SK-N-SH (cell line): Measurements from ENCODE around the gene TRMT112. TPM values are rescaled to one million over a fixed set of nuclear protein-coding genes. Genes with fewer than 3 reads are reported as not detected.

Source experiments
- CTCF ChIA-PET: fragments of 300-600, 350-600 bp; formaldehyde crosslinking; extraction: SDS; loops from one replicate; lab custom pipeline; 2021; lab: Yijun Ruan, JAX
- POLR2A ChIA-PET: fragments of 350-600 bp; sonication (Branson Sonifier 250); formaldehyde crosslinking; extraction: SDS; loops from one replicate; lab custom pipeline; 2020; ENCODE audit warnings: antibody characterized with exemption, inconsistent platforms; lab: Yijun Ruan, JAX
- DNase-seq: peaks from one replicate; pipeline ENCODE4 v3.0.0; 2012
- H2AFZ ChIP-seq: fragments of 200-600 bp; sonication (generic); 2 replicates; pipeline ENCODE4 v1.8.1; 2016; ENCODE audit warnings: antibody characterized with exemption, mild to moderate bottlenecking, low read depth
- H3F3A ChIP-seq: fragments of 200-600 bp; sonication (generic); replicated peaks from 2 replicates; pipeline ENCODE3; 2016; ENCODE audit warnings: antibody characterized with exemption, mild to moderate bottlenecking; ENCODE audit not compliant: insufficient read depth
- H3K27ac ChIP-seq, 2 experiments: fragments of 200-500 bp in 1 of 2; fragments of 200-600 bp in 1 of 2; sonication (Bioruptor generic) in 1 of 2; sonication (generic), shearing (Covaris generic) in 1 of 2; 2 replicates each; pipeline versions ENCODE4 v1.5.1 to v1.6.1; 2014 to 2016; ENCODE audit warnings: low read depth in 2 of 2, inconsistent platforms in 1 of 2, low read length in 1 of 2, mild to moderate bottlenecking in 1 of 2, mixed read lengths in 1 of 2
- H3K27me3 ChIP-seq: fragments of 200-600 bp; sonication (generic), shearing (Covaris generic); 2 replicates; pipeline ENCODE4 v1.6.1; 2016; ENCODE audit warnings: mixed run types; ENCODE audit not compliant: insufficient read depth
- H3K36me3 ChIP-seq, 2 experiments: fragments of 200-500 bp in 1 of 2; fragments of 200-600 bp in 1 of 2; sonication (Bioruptor generic) in 1 of 2; sonication (generic) in 1 of 2; replicated peaks in 1 of 2; 2 replicates each; pipeline versions ENCODE3 to v1.5.1; 2014 to 2016; ENCODE audit warnings: low read length in 1 of 2, mild to moderate bottlenecking in 1 of 2; ENCODE audit not compliant: insufficient read depth in 2 of 2, control insufficient read depth in 1 of 2
- H3K4me1 ChIP-seq, 2 experiments: fragments of 200-500 bp in 1 of 2; fragments of 200-600 bp in 1 of 2; sonication (Bioruptor generic) in 1 of 2; sonication (generic), shearing (Covaris generic) in 1 of 2; 2 replicates each; pipeline versions ENCODE4 v1.5.1 to v1.6.1; 2014 to 2016; ENCODE audit warnings: low read depth in 1 of 2, low read length in 1 of 2, mixed run types in 1 of 2; ENCODE audit not compliant: insufficient read depth in 2 of 2, control insufficient read depth in 1 of 2
- H3K4me2 ChIP-seq: fragments of 200-600 bp; sonication (generic), shearing (Covaris generic); 2 replicates; pipeline ENCODE4 v1.6.1; 2017; ENCODE audit warnings: mixed run types
- H3K4me3 ChIP-seq, 2 experiments: fragments of 200-500 bp in 1 of 2; fragments of 200-600 bp in 1 of 2; sonication (Bioruptor generic) in 1 of 2; sonication (generic), shearing (Covaris generic) in 1 of 2; 2 replicates each; pipeline versions ENCODE4 v1.5.1 to v1.8.1; 2014 to 2016; ENCODE audit warnings: low read depth in 2 of 2, inconsistent platforms in 1 of 2, low read length in 1 of 2, mild to moderate bottlenecking in 1 of 2, mixed read lengths in 1 of 2, moderate library complexity in 1 of 2
- H3K79me2 ChIP-seq: fragments of 200-600 bp; sonication (generic); 2 replicates; pipeline ENCODE4 v1.8.1; 2017; ENCODE audit warnings: mild to moderate bottlenecking; ENCODE audit not compliant: insufficient read depth
- H3K9ac ChIP-seq: fragments of 200-600 bp; sonication (generic); 2 replicates; pipeline ENCODE4 v1.6.1; 2017; ENCODE audit warnings: mixed run types
- H3K9me2 ChIP-seq: fragments of 200-600 bp; sonication (generic); 2 replicates; pipeline ENCODE4 v1.6.1; 2017; ENCODE audit warnings: mixed run types
- H3K9me3 ChIP-seq: fragments of 200-600 bp; sonication (generic); 2 replicates; pipeline ENCODE4 v1.6.1; 2017; ENCODE audit warnings: mixed run types, mild to moderate bottlenecking, moderate library complexity
- H4K20me1 ChIP-seq: fragments of 200-600 bp; sonication (generic); 2 replicates; pipeline ENCODE4 v1.6.1; 2017; ENCODE audit warnings: mild to moderate bottlenecking, mixed run types; ENCODE audit not compliant: insufficient read depth
- CTCF ChIP-seq: fragments of 200-600 bp; sonication (generic); IDR thresholded peaks from 2 replicates; pipeline ENCODE4 v1.6.1; 2017; ENCODE audit warnings: antibody characterized with exemption, mild to moderate bottlenecking, moderate library complexity
- EZH2phosphoT487 ChIP-seq: fragments of 200-600 bp; sonication (generic); IDR thresholded peaks from 2 replicates; pipeline ENCODE4 v1.6.1; 2017; ENCODE audit warnings: low read depth, mixed run types, mild to moderate bottlenecking, antibody characterized with exemption, moderate library complexity, borderline replicate concordance
- FOSL2 ChIP-seq: IDR thresholded peaks from 2 replicates; pipeline ENCODE4 v1.4.0; 2012; ENCODE audit warnings: low read depth, mild to moderate bottlenecking, moderate library complexity, borderline replicate concordance
- FOXM1 ChIP-seq: IDR thresholded peaks from 2 replicates; pipeline ENCODE4 v1.4.0; 2012; ENCODE audit warnings: low read depth, mild to moderate bottlenecking
- GABPA ChIP-seq: IDR thresholded peaks from 2 replicates; pipeline ENCODE4 v1.4.0; 2012; ENCODE audit warnings: low read depth, mild to moderate bottlenecking
- JUND ChIP-seq: IDR thresholded peaks from 2 replicates; pipeline ENCODE4 v1.4.0; 2012
- MXI1 ChIP-seq: IDR thresholded peaks from 2 replicates; pipeline ENCODE4 v1.6.1; 2012; ENCODE audit warnings: mild to moderate bottlenecking, low read depth, low read length, improper control_type of control experiment
- NFIC ChIP-seq: IDR thresholded peaks from 2 replicates; pipeline ENCODE4 v1.4.0; 2012; ENCODE audit warnings: borderline replicate concordance
- POLR2AphosphoS5 ChIP-seq: IDR thresholded peaks from 2 replicates; pipeline ENCODE4 v1.6.1; 2012; ENCODE audit warnings: low read depth, low read length
- RCOR1 ChIP-seq: fragments of 150-350 bp; IDR thresholded peaks from 2 replicates; pipeline ENCODE4 v1.6.1; 2017; ENCODE audit warnings: antibody characterized with exemption, low read length
- REST ChIP-seq: IDR thresholded peaks from 2 replicates; pipeline ENCODE4 v1.6.1; 2012; ENCODE audit warnings: mild to moderate bottlenecking, low read depth, low read length, moderate library complexity
- RXRA ChIP-seq: IDR thresholded peaks from 2 replicates; pipeline ENCODE4 v1.4.0; 2012; ENCODE audit warnings: low read depth, mild to moderate bottlenecking, borderline replicate concordance
- SIN3A ChIP-seq: IDR thresholded peaks from 2 replicates; pipeline ENCODE4 v1.6.1; 2012; ENCODE audit warnings: low read depth, mild to moderate bottlenecking, low read length, moderate library complexity, borderline replicate concordance
- TAF1 ChIP-seq: IDR thresholded peaks from 2 replicates; pipeline ENCODE4 v1.6.1; 2012; ENCODE audit warnings: low read depth, mild to moderate bottlenecking, low read length, moderate library complexity, borderline replicate concordance
- TEAD4 ChIP-seq: IDR thresholded peaks from 2 replicates; pipeline ENCODE4 v1.4.0; 2012; ENCODE audit warnings: mild to moderate bottlenecking, borderline replicate concordance; ENCODE audit not compliant: insufficient read depth
- YY1 ChIP-seq: IDR thresholded peaks from 2 replicates; pipeline ENCODE4 v1.4.0; 2012; ENCODE audit warnings: low read depth, mild to moderate bottlenecking
- WGBS: methylation state at CpG from one replicate; pipeline ENCODE4 v1.1.6; 2017; ENCODE audit warnings: low lambda C conversion rate; 5-methylcytosine and 5-hydroxymethylcytosine counted together
- polyA plus RNA-seq, 3 experiments: library from polyadenylated mRNA; depleted of rRNA; stranded (reverse); fragments of >200 nt; gene quantifications; 2 replicates each; pipeline ENCODE4 v1.2.3, GENCODE V29; 2012

Gene TRMT112
- polyA plus RNA-seq, 1 of the 3 experiments (the other 2 are of a cell fraction): 699 TPM

GRCh38 chr11:64281957-64282770 is 35.2 kb downstream of the TRMT112 start:
- Histone ChIP-seq H3K79me2 (peaks cover 30% of the 10 kb centered on the region), H3K27me3 (no peaks in the 10 kb centered on the region), H4K20me1 (no peaks in the 10 kb centered on the region), H3K4me1 (peaks cover 8 to 21% of the 10 kb centered on the region in 2 experiments; a peak in 2 of 4 replicates), H3K9ac (no peak overlapping the region), H2AFZ (no peak overlapping the region), H3F3A (peaks cover 9% of the 10 kb centered on the region), H3K36me3 (peaks cover 6 to 7% of the 10 kb centered on the region in 2 experiments), H3K27ac (no peak overlapping the region), H3K4me3 (no peak overlapping the region), H3K9me2 (no peaks in the 10 kb centered on the region), H3K9me3 (no peaks in the 10 kb centered on the region), H3K4me2 (no peak overlapping the region)
- ChIA-PET POLR2A (interaction anchor here (0.7 to 0.9 kb wide), 2 partner anchors 22 to 202 kb away, joined by 3 read pairs; no protein-coding TSS in a partner anchor), CTCF (interaction anchor here (0.9 to 12.2 kb wide), 3 partner anchors 10 to 34 kb away, joined by 3 to 196 read pairs (median 46); partner anchors contain the start of genes CATSPERZ and ESRRA)
- TF ChIP-seq GABPA (no peak), MXI1 (no peak), REST (no peak), YY1 (no peak), EZH2phosphoT487 (no peak), RCOR1 (no peak), TAF1 (no peak), FOXM1 (no peak), SIN3A (no peak), CTCF (no peak), NFIC (no peak), JUND (no peak), POLR2AphosphoS5 (no peak), RXRA (no peak), FOSL2 (no peak), TEAD4 (no peak)
- no peak for DNase-seq
- 94% methylated on average over 22 of the region's 22 CpGs for WGBS
